HG02571 (cell line): ENCODE measurements around the gene HPS6.
A peak's percentile ranks its signal among the peaks of the same experiment; 100 is the strongest.

Experiments used
- ATAC-seq: cut with Tn5 transposase; IDR thresholded peaks from one replicate; pipeline ENCODE4 v1.9.1; 2021; ENCODE audit warnings: mild to moderate bottlenecking, moderate library complexity; ENCODE audit not compliant: unreplicated experiment

Gene HPS6

DNA sequence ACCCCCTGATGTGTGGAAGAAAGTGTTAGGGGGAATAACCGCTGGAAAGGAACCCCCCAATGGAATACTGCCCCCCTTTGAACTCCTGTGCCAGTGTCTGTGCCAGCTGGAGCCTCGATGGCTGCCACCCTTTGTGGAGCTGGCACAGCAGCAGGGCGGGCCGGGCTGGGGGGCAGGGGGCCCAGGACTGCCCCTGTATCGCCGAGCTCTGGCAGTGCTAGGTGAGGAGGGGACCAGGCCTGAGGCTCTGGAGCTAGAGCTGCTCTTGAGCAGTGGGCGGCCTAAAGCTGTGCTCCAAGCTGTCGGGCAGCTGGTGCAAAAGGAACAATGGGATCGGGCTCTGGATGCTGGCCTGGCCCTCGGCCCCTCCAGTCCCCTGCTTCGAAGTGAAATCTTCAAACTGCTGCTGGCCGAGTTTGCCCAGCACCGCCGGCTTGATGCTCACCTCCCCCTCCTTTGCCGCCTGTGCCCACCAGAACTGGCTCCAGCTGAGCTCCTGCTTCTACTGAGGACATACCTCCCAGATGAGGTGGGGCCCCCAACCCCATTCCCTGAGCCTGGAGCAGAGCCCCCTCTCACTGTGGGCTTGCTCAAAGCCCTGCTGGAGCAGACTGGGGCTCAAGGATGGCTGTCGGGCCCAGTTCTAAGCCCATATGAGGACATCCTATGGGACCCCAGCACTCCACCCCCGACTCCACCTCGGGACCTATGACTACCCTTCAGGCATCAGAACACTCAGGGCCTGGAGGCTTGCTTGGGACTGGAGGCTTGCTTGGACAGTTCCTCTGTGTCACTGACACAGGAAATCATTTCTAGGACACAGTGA is 2.2 kb downstream of the HPS6 start:
- ATAC-seq: no peak

GRCh38 chr10:102068216-102068615 is 3.1 kb downstream of the HPS6 start:
- no peak for ATAC-seq

GRCh38 chr10:102069071-102069470 is 3.9 kb downstream of the HPS6 start:
- no peak for ATAC-seq

GRCh38 chr10:102072673-102073527 is 7.8 kb downstream of the HPS6 start:
- no peak for ATAC-seq

GRCh38 chr10:102083541-102083940 is 18.4 kb downstream of the HPS6 start:
- no peak for ATAC-seq

- no peak for ATAC-seq
Observed at GRCh38 chr10:102085336-102085735, 20.2 kb downstream of the HPS6 start.

GRCh38 chr10:102086196-102086595 is 21.0 kb downstream of the HPS6 start:
- ATAC-seq: no peak

- ATAC-seq: no peak
Observed at GRCh38 chr10:102090772-102091171, 25.6 kb downstream of the HPS6 start.

GRCh38 chr10:102096449-102096848 is 31.3 kb downstream of the HPS6 start:
- ATAC-seq: no peak

- no peak for ATAC-seq
Observed at GRCh38 chr10:102101152-102101551, 36.0 kb downstream of the HPS6 start.

DNA sequence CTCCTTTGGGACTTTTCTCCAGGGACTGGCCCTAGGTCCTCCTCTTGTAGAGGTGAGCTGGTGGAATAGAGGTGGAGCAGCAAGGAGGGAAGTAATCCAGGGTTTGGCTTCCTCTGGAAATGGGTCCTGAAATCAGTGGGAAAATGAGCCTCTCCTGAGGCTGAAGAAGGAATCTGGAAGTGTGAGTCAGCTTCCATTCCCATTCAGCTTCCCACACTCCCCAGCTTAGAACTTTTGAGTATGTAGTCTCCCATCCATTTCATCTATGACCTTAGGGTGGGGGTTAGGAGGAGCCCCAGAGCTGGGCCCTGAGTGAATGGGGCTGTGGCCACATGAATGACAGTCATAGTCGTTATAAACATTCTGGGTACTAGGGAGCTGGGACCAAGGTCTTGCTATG is 37.3 kb downstream of the HPS6 start:
- ATAC-seq: no peak

DNA sequence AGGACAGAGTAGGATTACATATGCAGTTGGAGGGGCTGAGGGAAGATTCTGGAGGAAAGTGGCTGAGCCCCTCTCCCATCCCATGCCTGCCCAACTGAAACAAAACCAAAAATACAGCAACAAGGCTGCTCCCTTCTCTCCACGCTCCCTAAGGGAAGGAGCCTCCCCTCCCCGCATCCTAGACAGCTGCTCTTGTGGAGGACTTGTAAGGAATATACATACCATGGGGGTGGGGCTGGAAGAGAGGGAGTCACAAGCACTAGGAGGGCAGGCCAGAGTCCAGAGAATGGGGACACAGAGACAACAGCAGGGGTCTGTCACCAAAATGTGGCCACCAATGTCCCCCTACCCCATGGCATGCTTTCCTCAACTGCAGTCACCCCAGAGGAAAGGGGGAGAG is 41.8 kb downstream of the HPS6 start:
- no peak for ATAC-seq

DNA sequence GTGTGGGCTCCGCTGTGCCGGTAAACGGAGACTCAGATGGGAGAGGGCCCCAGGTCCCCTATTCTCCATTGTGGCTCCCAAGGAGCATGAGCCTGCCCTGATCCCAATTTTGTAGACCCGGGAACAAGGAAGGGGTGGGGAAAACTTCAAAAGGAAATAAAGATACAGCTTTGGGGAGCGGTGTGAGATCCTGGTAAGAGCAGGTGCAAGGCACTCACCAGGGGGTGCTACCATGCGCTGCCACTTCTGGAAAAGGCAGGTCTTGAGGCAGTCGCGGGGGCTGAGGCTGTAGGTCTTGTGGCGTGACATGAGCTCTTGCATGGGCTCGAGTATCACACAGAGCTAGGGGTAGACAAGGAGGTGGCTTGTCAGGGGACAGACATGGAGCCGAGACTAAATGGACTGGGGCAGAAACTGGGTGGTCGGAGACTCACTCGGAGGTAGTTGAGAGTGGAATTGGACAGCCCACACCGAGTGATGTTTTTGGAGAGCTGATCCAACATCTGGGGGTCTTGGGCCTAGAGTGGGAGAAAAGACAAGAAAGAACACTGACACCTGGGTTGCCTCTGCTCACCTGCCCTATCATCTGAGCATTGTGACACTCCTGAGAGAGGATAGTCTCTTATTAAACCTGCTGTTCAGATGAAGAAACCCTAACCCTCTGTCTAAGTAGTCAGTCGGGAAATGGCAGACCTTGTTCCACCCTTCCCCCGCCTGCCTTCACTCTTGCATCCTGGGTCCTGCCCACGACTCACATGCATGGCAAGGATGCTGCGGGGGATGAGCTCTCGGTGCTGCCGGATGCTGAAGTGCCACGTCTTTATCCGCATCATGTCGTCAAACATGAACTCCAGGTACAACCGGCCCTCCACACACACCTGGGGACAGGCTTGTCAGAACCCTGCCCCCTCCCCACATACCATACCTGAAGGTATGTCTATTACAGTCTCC is 44.3 kb downstream of the HPS6 start:
- ATAC-seq: no peak

DNA sequence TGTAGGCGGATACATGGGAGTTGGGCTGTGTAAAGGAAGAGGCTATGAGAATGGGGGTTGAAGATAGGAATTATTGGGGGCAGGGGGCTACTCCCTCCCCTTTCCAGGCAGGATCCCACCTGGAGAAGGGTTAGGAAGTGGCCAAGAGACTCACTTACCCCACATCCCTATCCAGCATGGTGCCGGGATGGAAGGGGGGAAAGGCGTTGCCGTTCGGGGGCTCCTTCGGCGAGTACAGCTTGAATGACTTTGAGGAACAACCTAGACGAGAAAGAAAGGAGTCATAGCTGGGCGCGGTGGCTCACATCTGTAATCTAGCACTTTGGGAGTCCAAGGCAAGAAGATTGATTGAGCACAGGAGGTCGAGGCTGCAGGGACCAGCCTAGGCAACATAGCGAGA is 46.1 kb downstream of the HPS6 start:
- no peak for ATAC-seq

DNA sequence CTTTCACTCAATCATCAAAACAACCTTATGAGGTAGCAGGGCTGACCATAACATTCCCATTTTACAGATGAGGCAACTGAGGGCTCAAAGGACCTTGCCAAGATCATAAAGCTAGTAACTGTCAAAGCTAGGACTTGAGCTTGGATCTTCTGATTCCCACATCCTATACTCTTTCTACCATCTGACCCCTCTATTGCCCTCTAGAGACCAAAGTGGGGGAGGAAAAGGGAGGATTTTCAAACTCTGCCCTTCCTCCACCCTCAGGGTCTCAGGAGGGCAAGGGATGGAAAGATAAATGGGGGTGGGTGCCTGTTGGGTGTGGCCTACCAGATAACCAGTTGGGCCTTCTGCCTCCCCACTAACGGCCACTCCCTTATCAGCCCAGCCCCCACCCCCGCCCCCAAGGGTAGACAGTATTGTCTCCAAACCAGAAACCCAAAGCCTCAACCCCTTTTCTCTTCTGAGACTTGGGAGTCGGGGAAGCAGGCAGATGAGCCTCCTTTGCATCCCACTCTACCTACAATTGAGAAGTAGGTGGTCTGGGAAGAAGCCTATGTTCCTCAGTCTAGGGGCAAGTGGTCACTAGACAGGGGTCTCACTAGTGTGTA is 47.2 kb downstream of the HPS6 start:
- ATAC-seq: no peak

DNA sequence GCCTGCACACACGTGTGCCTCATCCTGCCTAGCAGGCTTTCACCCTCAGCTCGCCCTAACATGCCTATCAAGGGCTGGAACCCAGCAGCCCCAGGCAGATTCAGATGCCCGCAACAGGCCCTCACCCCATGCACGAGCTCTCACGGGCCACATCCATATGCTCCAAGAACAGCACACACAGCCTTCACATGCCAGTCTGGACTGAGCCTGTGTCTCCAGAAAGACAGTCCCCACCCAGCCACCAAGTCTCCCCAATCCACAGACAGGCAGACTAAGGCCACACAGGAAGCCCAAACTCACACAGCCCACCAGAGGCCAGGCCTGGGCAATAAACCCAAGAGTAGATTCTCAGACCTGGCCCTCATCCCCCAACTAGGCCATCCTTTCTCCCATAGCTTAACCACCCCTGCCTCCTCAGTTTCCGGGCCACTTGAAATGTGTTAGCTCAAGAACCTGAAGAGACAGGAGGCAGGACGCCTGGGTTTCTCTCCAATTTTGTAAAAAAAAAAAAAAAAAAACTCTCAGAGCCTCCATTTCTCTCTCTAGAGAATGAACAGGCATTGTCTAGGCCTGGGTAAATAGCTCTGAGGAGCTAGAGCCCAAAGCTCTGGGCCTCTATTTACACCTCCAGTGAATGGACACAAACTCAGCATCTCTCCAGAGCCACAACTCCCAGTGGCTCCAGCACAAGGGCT is 48.3 kb downstream of the HPS6 start:
- no peak for ATAC-seq

GRCh38 chr10:102113956-102114857 is 49.1 kb downstream of the HPS6 start:
- peak; percentile 16 for ATAC-seq

DNA sequence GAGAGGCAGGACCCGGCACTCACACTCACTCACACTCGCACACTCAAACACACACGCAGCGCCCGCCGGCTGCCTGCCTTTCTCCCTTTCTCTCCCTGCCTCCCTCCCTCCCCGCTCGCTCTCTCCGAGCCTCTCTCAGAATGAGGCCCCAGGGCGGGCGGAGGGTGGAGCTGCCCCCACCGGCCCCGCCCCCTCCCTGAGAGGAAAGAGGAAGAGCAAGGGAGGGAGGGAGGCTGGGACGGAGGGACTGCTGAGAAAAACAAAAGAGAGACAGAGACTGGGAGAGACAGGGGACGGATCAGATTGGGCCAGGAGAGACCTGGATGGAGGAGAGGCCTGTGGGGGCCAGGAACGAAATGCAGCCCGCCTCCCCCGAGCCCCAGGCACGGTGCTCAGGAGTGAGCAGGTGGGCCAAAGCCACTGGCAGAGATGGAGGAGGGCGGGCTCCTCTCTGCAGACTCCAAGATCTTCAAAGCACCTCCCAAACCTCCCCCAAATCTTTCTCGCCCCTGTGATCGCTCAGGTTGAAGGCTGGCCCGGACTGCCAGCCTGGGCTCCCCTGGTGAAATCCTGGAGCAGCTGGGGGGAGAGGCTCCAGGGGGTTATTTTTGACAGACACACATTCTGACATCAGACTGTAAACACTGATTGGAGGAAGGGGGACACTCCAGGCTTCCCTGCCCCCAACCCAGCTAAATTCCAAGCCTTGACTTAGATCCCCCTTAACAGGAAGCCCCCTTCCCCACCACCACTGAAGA is 49.9 kb downstream of the HPS6 start:
- ATAC-seq: peak; percentile 69
